Mesendoderm (in vitro differentiated cells): ENCODE data around the gene PPARGC1A.

ENCODE experiments used
- DNase-seq: peaks from one replicate; pipeline ENCODE4 v3.0.0; 2013
- H2AK5ac ChIP-seq: 2 replicates; pipeline ENCODE4 v1.6.1; 2013; ENCODE audit warnings: low read length, inconsistent platforms
- H2BK120ac ChIP-seq: 2 replicates; pipeline ENCODE4 v1.6.1; 2013; ENCODE audit warnings: low read depth, mild to moderate bottlenecking, low read length, moderate library complexity, mixed read lengths
- H2BK15ac ChIP-seq: replicated peaks from 2 replicates; pipeline ENCODE4 v1.6.1; 2013; ENCODE audit warnings: low read depth, mild to moderate bottlenecking, moderate library complexity
- H2BK5ac ChIP-seq: 2 replicates; pipeline ENCODE4 v1.6.1; 2013; ENCODE audit warnings: low read length, inconsistent platforms
- H3K18ac ChIP-seq: 2 replicates; pipeline ENCODE4 v1.6.1; 2013; ENCODE audit warnings: mild to moderate bottlenecking, low read length, mixed read lengths
- H3K23ac ChIP-seq: one replicate; pipeline ENCODE4 v1.6.1; 2013; ENCODE audit warnings: low read length
- H3K27ac ChIP-seq: 2 replicates; pipeline ENCODE4 v1.5.1; 2013; ENCODE audit warnings: low read depth, mild to moderate bottlenecking, inconsistent platforms, low read length, moderate library complexity
- H3K27me3 ChIP-seq: 2 replicates; pipeline ENCODE4 v1.6.1; 2013; ENCODE audit warnings: low read length, control low read depth, mild to moderate bottlenecking, inconsistent platforms; ENCODE audit not compliant: insufficient read depth, poor library complexity
- H3K36me3 ChIP-seq: 2 replicates; pipeline ENCODE4 v1.6.1; 2013; ENCODE audit warnings: low read length, inconsistent platforms; ENCODE audit not compliant: control insufficient read depth, insufficient read depth
- H3K4ac ChIP-seq: one replicate; pipeline ENCODE4 v1.6.1; 2013; ENCODE audit warnings: low read depth, mild to moderate bottlenecking, low read length, moderate library complexity
- H3K4me1 ChIP-seq: 2 replicates; pipeline ENCODE4 v1.6.1; 2013; ENCODE audit warnings: low read depth, low read length, inconsistent platforms; ENCODE audit not compliant: control insufficient read depth
- H3K4me2 ChIP-seq: 2 replicates; pipeline ENCODE4 v1.6.1; 2013; ENCODE audit warnings: low read length
- H3K4me3 ChIP-seq: 2 replicates; pipeline ENCODE4 v1.5.1; 2013; ENCODE audit warnings: mild to moderate bottlenecking, low read length
- H3K56ac ChIP-seq: one replicate; pipeline ENCODE4 v1.6.1; 2013; ENCODE audit warnings: low read length
- H3K79me1 ChIP-seq: 2 replicates; pipeline ENCODE4 v1.6.1; 2013; ENCODE audit warnings: low read length, inconsistent platforms
- H3K79me2 ChIP-seq: 2 replicates; pipeline ENCODE4 v1.6.1; 2013; ENCODE audit warnings: mild to moderate bottlenecking, low read length; ENCODE audit not compliant: control insufficient read depth, insufficient read depth
- H3K9ac ChIP-seq: 2 replicates; pipeline ENCODE4 v1.6.1; 2013; ENCODE audit warnings: low read length, inconsistent platforms
- H4K5ac ChIP-seq: one replicate; pipeline ENCODE4 v1.6.1; 2013; ENCODE audit warnings: low read length
- H4K8ac ChIP-seq: one replicate; pipeline ENCODE4 v1.6.1; 2013; ENCODE audit warnings: low read depth, mild to moderate bottlenecking, control low read depth, low read length, moderate library complexity
- WGBS: extraction: QIAGEN DNeasy Blood & Tissue Kit; methylation state at CpG from one replicate; pipeline ENCODE4 v1.1.7; 2013; ENCODE audit warnings: low lambda C conversion rate, missing lambda C conversion rate; ENCODE audit not compliant: insufficient coverage; ENCODE audit errors: extremely low coverage; 5-methylcytosine and 5-hydroxymethylcytosine counted together

The PPARGC1A gene

GRCh38 chr4:23838607-23839006, 51.2 kb downstream of the PPARGC1A start:
- Histone ChIP-seq H3K4me3 (no peak overlapping the region), H3K4me2 (no peak overlapping the region), H3K36me3 (no peaks in the 10 kb centered on the region), H3K23ac (no peak overlapping the region), H3K27me3 (no peaks in the 10 kb centered on the region), H4K5ac (no peak overlapping the region), H2BK120ac (no peak overlapping the region), H3K79me2 (no peaks in the 10 kb centered on the region), H4K8ac (no peak overlapping the region), H2AK5ac (no peak overlapping the region), H2BK15ac (no peak overlapping the region), H3K27ac (no peak overlapping the region), H3K18ac (no peak overlapping the region), H3K4ac (no peak overlapping the region), H2BK5ac (no peak overlapping the region), H3K4me1 (no peaks in the 10 kb centered on the region), H3K79me1 (no peaks in the 10 kb centered on the region), H3K9ac (no peak overlapping the region), H3K56ac (no peak overlapping the region)
- WGBS: no CpG with 5 or more reads among the region's 3 CpGs
- no peak for DNase-seq

DNA sequence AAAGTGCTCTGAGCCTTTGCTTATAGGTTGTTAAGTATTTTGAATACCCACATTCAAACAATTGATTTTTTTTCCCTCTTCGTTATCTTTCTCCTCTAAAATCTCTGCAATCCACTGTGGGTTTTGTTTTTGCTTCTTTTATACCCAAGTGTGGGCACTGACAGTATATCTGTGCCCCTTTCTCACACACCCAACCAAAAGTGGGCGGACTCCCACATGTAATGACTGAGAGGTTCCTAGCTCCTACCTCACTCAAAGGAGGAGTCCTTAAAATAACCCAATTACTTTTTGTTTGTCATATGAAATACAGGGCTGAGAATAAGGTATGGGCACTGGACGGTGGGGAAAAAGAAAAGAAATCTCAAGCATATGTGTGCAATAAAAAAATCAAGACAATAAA, 51.7 kb downstream of the PPARGC1A start:
- no peak overlapping the region for H4K8ac ChIP-seq
- H3K36me3 ChIP-seq: no peaks in the 10 kb centered on the region
- no peak overlapping the region for H3K27ac ChIP-seq
- H2AK5ac ChIP-seq: no peak overlapping the region
- no peak for DNase-seq
- WGBS: no CpG with 5 or more reads among the region's 3 CpGs
- H4K5ac ChIP-seq: no peak overlapping the region
- no peak overlapping the region for H2BK120ac ChIP-seq
- H3K4me3 ChIP-seq: no peak overlapping the region
- H3K23ac ChIP-seq: no peak overlapping the region
- no peaks in the 10 kb centered on the region for H3K27me3 ChIP-seq
- H3K79me2 ChIP-seq: no peaks in the 10 kb centered on the region
- no peak overlapping the region for H2BK5ac ChIP-seq
- H3K4me1 ChIP-seq: no peaks in the 10 kb centered on the region
- H3K4ac ChIP-seq: no peak overlapping the region
- H2BK15ac ChIP-seq: no peak overlapping the region
- no peak overlapping the region for H3K18ac ChIP-seq
- no peak overlapping the region for H3K9ac ChIP-seq
- no peak overlapping the region for H3K56ac ChIP-seq
- H3K79me1 ChIP-seq: no peaks in the 10 kb centered on the region
- no peak overlapping the region for H3K4me2 ChIP-seq

GRCh38 chr4:23837371-23837770, 52.5 kb downstream of the PPARGC1A start:
- no peak overlapping the region for H2AK5ac ChIP-seq
- H4K5ac ChIP-seq: no peak overlapping the region
- no peak overlapping the region for H3K18ac ChIP-seq
- H2BK120ac ChIP-seq: no peak overlapping the region
- H3K9ac ChIP-seq: no peak overlapping the region
- no CpG with 5 or more reads among the region's 2 CpGs for WGBS
- H3K4me1 ChIP-seq: no peaks in the 10 kb centered on the region
- H3K4ac ChIP-seq: no peak overlapping the region
- H3K27ac ChIP-seq: no peak overlapping the region
- no peaks in the 10 kb centered on the region for H3K79me2 ChIP-seq
- no peak for DNase-seq
- H3K27me3 ChIP-seq: no peaks in the 10 kb centered on the region
- no peak overlapping the region for H3K4me2 ChIP-seq
- no peak overlapping the region for H3K56ac ChIP-seq
- H3K79me1 ChIP-seq: no peaks in the 10 kb centered on the region
- no peaks in the 10 kb centered on the region for H3K36me3 ChIP-seq
- H2BK15ac ChIP-seq: no peak overlapping the region
- H3K4me3 ChIP-seq: no peak overlapping the region
- no peak overlapping the region for H2BK5ac ChIP-seq
- no peak overlapping the region for H3K23ac ChIP-seq
- H4K8ac ChIP-seq: no peak overlapping the region

DNA sequence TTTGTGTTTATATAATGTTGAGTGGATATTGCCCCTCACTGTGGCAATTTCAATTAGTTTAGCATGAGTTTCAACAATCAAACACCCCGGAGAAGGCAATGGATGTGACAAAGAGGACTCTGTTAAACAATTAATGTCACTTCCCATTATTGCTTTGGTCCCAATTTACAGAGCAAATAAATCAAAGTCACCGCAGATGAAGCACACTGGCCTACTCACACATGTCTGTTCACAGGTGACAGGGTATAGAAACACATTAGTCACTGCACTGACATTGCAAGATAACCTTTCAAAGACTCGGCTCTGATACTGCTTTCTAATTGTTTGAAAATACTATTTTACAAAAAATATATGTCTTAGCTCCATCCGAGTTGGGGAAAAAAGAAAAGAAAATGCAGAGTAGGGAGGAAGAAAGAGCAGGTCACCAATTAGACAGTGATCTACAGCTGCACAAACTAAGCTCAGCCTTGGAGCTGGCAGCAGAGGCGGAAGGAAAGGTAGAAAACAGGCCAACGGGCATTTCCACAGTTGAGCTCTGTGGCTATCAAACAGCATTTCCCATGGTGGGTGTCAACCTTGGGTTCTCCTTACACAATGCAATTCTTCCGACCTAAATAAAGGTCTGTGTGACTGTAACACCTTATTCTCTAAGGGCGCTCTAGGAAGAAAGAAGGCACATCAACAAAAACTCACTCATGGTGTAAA, 53.9 kb downstream of the PPARGC1A start:
- Histone ChIP-seq H3K27ac (no peak overlapping the region), H2BK15ac (no peak overlapping the region), H2BK120ac (no peak overlapping the region), H3K4me1 (no peaks in the 10 kb centered on the region), H3K56ac (no peak overlapping the region), H3K4ac (no peak overlapping the region), H3K27me3 (no peaks in the 10 kb centered on the region), H3K79me1 (no peaks in the 10 kb centered on the region), H2BK5ac (no peak overlapping the region), H3K79me2 (no peaks in the 10 kb centered on the region), H4K5ac (peak overlapping the region; percentile 44), H3K4me2 (no peak overlapping the region), H3K23ac (no peak overlapping the region), H3K9ac (no peak overlapping the region), H3K4me3 (no peak overlapping the region), H3K18ac (no peak overlapping the region), H4K8ac (no peak overlapping the region), H2AK5ac (no peak overlapping the region), H3K36me3 (no peaks in the 10 kb centered on the region)
- WGBS: no CpG with 5 or more reads among the region's 8 CpGs
- DNase-seq: no peak

GRCh38 chr4:23828779-23829178, 61.1 kb downstream of the PPARGC1A start:
- Histone ChIP-seq H4K5ac (no peak overlapping the region), H3K4me3 (no peak overlapping the region), H2AK5ac (no peak overlapping the region), H3K79me2 (no peaks in the 10 kb centered on the region), H3K4me1 (no peaks in the 10 kb centered on the region), H3K4ac (no peak overlapping the region), H3K4me2 (no peak overlapping the region), H3K27me3 (no peaks in the 10 kb centered on the region), H3K56ac (no peak overlapping the region), H2BK15ac (no peak overlapping the region), H3K23ac (no peak overlapping the region), H3K79me1 (no peaks in the 10 kb centered on the region), H3K18ac (no peak overlapping the region), H3K36me3 (no peaks in the 10 kb centered on the region), H2BK5ac (no peak overlapping the region), H2BK120ac (no peak overlapping the region), H4K8ac (no peak overlapping the region), H3K27ac (no peak overlapping the region), H3K9ac (no peak overlapping the region)
- no peak for DNase-seq
- WGBS: no CpG with 5 or more reads among the region's 4 CpGs
